ENCODE results near the gene SBF1. TPM values are rescaled to one million over a fixed set of nuclear protein-coding genes. Genes with fewer than 3 reads are reported as not detected.

The SBF1 gene
- total RNA-seq, 1 experiment from 2014 or later: 84.8 TPM

Other genes with a start within 250 kb of the SBF1 start
- gene TUBGCP6, start 230.0 kb downstream of the SBF1 start, total RNA-seq (2014; rRNA removed; shearing (Covaris generic); ENCODE audit: low replicate concordance): 18.0 and 34.5 TPM in 2 replicates
- gene HDAC10, start 223.8 kb downstream of the SBF1 start, total RNA-seq (2014; rRNA removed; shearing (Covaris generic); ENCODE audit: low replicate concordance): 18.9 and 34.0 TPM in 2 replicates
- gene MAPK12, start 213.4 kb downstream of the SBF1 start, total RNA-seq (2014; rRNA removed; shearing (Covaris generic); ENCODE audit: low replicate concordance): 142 and 149 TPM in 2 replicates
- gene MAPK11, start 204.7 kb downstream of the SBF1 start, total RNA-seq (2014; rRNA removed; shearing (Covaris generic); ENCODE audit: low replicate concordance): 24.5 and 48.8 TPM in 2 replicates
- 300 and 353 TPM in 2 replicates for gene PLXNB2, start 167.4 kb downstream of the SBF1 start, total RNA-seq (2014; rRNA removed; shearing (Covaris generic); ENCODE audit: low replicate concordance)
- 7.8 and 24.4 TPM in 2 replicates for gene DENND6B, start 148.0 kb downstream of the SBF1 start, total RNA-seq (2014; rRNA removed; shearing (Covaris generic); ENCODE audit: low replicate concordance)
- 51.5 and 72.7 TPM in 2 replicates for gene PPP6R2, start 131.7 kb downstream of the SBF1 start, total RNA-seq (2014; rRNA removed; shearing (Covaris generic); ENCODE audit: low replicate concordance)
- gene ADM2, start 6.5 kb upstream of the SBF1 start, total RNA-seq (2014; rRNA removed; shearing (Covaris generic); ENCODE audit: low replicate concordance): 4.6 and 5.0 TPM in 2 replicates
- 1.9 TPM in 1 of 2 replicates, not detected in the other for gene MIOX, start 11.8 kb upstream of the SBF1 start, total RNA-seq (2014; rRNA removed; shearing (Covaris generic); ENCODE audit: low replicate concordance)
- gene LMF2, start 32.7 kb upstream of the SBF1 start, total RNA-seq (2014; rRNA removed; shearing (Covaris generic); ENCODE audit: low replicate concordance): 112 and 117 TPM in 2 replicates
- 133 and 152 TPM in 2 replicates for gene NCAPH2, start 33.2 kb upstream of the SBF1 start, total RNA-seq (2014; rRNA removed; shearing (Covaris generic); ENCODE audit: low replicate concordance)
- 4.9 TPM in 1 of 2 replicates, not detected in the other for gene SCO2, start 50.6 kb upstream of the SBF1 start, total RNA-seq (2014; rRNA removed; shearing (Covaris generic); ENCODE audit: low replicate concordance)
- gene TYMP, start 55.0 kb upstream of the SBF1 start, total RNA-seq (2014; rRNA removed; shearing (Covaris generic); ENCODE audit: low replicate concordance): 104 and 118 TPM in 2 replicates
- gene KLHDC7B, start 70.9 kb upstream of the SBF1 start, total RNA-seq (2014; rRNA removed; shearing (Covaris generic); ENCODE audit: low replicate concordance): not detected in 2 replicates
- not detected in 2 replicates for gene SYCE3, start 87.9 kb upstream of the SBF1 start, total RNA-seq (2014; rRNA removed; shearing (Covaris generic); ENCODE audit: low replicate concordance)
- gene CPT1B, start 103.4 kb upstream of the SBF1 start, total RNA-seq (2014; rRNA removed; shearing (Covaris generic); ENCODE audit: low replicate concordance): 0.35 and 10.4 TPM in 2 replicates
- gene CHKB, start 107.8 kb upstream of the SBF1 start, total RNA-seq (2014; rRNA removed; shearing (Covaris generic); ENCODE audit: low replicate concordance): 21.9 and 32.2 TPM in 2 replicates
- 3.0 and 5.5 TPM in 2 replicates for gene MAPK8IP2, start 125.8 kb upstream of the SBF1 start, total RNA-seq (2014; rRNA removed; shearing (Covaris generic); ENCODE audit: low replicate concordance)
- gene ARSA, start 153.1 kb upstream of the SBF1 start, total RNA-seq (2014; rRNA removed; shearing (Covaris generic); ENCODE audit: low replicate concordance): 32.4 and 49.5 TPM in 2 replicates
- 1.1 and 2.3 TPM in 2 replicates for gene SHANK3, start 197.8 kb upstream of the SBF1 start, total RNA-seq (2014; rRNA removed; shearing (Covaris generic); ENCODE audit: low replicate concordance)

Measured in Caki2 (cell line).